Breast epithelium (tissue), 3 donors: ENCODE results near the gene CD99.

Source experiments
- POLR2A ChIP-seq: fragments of 450-650 bp; IDR thresholded peaks from one replicate; pipeline ENCODE4 v1.6.1; 2016; ENCODE audit warnings: antibody characterized with exemption, mild to moderate bottlenecking, moderate library complexity
- POLR2AphosphoS5 ChIP-seq, 3 donors: sonication (generic); formaldehyde crosslinking; IDR thresholded peaks; one replicate each; pipeline ENCODE4 v1.6.1; 2017; ENCODE audit warnings: antibody characterized with exemption in 3 of 3
- TF ChIP-seq, protein P1 (sequence below), 3 donors: fragments of 450-650 bp; IDR thresholded peaks; one replicate each; pipeline ENCODE4 v1.5.1; 2016 to 2017; ENCODE audit warnings: antibody characterized with exemption in 3 of 3, mild to moderate bottlenecking in 3 of 3, moderate library complexity in 3 of 3

DNA sequence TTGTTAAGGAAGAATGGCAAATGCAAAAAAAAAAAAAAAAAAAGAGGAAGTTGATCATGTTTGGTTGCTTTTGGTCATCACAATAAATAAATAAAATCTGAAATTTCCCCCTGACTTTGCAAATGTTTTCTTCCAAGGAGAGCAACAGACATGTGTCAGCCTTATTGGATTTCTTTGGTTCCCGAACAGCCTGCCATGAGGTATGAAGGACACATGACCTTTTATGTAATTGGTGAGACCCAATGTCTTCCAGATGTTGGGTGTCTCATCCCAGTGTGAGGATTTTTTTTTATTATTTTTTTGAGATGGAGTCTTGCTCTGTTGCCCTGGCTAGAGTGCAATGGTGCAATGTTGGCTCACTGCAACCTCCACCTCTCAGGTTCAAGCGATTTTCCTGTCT is 24.6 kb upstream of the CD99 start:
- TF ChIP-seq POLR2AphosphoS5 (IDR thresholded peaks at IDR 0.05) (no peak), POLR2A (no peak)
- TF ChIP-seq, protein P1, sequence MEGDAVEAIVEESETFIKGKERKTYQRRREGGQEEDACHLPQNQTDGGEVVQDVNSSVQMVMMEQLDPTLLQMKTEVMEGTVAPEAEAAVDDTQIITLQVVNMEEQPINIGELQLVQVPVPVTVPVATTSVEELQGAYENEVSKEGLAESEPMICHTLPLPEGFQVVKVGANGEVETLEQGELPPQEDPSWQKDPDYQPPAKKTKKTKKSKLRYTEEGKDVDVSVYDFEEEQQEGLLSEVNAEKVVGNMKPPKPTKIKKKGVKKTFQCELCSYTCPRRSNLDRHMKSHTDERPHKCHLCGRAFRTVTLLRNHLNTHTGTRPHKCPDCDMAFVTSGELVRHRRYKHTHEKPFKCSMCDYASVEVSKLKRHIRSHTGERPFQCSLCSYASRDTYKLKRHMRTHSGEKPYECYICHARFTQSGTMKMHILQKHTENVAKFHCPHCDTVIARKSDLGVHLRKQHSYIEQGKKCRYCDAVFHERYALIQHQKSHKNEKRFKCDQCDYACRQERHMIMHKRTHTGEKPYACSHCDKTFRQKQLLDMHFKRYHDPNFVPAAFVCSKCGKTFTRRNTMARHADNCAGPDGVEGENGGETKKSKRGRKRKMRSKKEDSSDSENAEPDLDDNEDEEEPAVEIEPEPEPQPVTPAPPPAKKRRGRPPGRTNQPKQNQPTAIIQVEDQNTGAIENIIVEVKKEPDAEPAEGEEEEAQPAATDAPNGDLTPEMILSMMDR (IDR thresholded peaks at IDR 0.05), result no peak
